IMR-90 (cell line): ENCODE results near the gene COX4I1. TPM values are rescaled to one million over a fixed set of nuclear protein-coding genes. Genes with fewer than 3 reads are reported as not detected.

Source experiments
- ATAC-seq: fragments of 200-7000 bp; cut with Tn5 transposase; 2 replicates; pipeline ENCODE4 v1.9.1; 2020; ENCODE audit warnings: low read depth, mild to moderate bottlenecking, moderate library complexity
- BruUV-seq: library from RNA; stranded (reverse); fragments of 400-500 nt; replicated peaks from 2 replicates; lab custom pipeline; 2021; lab: Mats Ljungman, UMichigan
- CTCF ChIA-PET: fragments of 300-600 bp; formaldehyde crosslinking; extraction: SDS; loops from one replicate; lab custom pipeline; 2021; ENCODE audit warnings: antibody characterized with exemption; lab: Yijun Ruan, JAX
- POLR2A ChIA-PET: fragments of 300-600 bp; sonication (Branson Sonifier 250); formaldehyde crosslinking; loops from one replicate; lab custom pipeline; 2022; ENCODE audit warnings: antibody characterized with exemption; ENCODE audit not compliant: unreplicated experiment; lab: Charles Lee
- DNase-seq: peaks from one replicate; pipeline ENCODE4 v3.0.0; 2013
- H2AFZ ChIP-seq: replicated peaks from 2 replicates; pipeline ENCODE3; 2013; ENCODE audit warnings: low read length, mild to moderate bottlenecking; ENCODE audit not compliant: poor library complexity
- H2AK5ac ChIP-seq: 2 replicates; pipeline ENCODE4 v1.6.1; 2013; ENCODE audit warnings: low read depth, low read length, inconsistent platforms
- H2AK9ac ChIP-seq: replicated peaks from 2 replicates; pipeline ENCODE3; 2013; ENCODE audit warnings: mild to moderate bottlenecking, low read depth, low read length, moderate library complexity; ENCODE audit not compliant: poor library complexity
- H2BK120ac ChIP-seq: 2 replicates; pipeline ENCODE4 v1.6.1; 2013; ENCODE audit warnings: low read depth, low read length, inconsistent platforms
- H2BK15ac ChIP-seq: 3 replicates; pipeline ENCODE4 v1.6.1; 2013; ENCODE audit warnings: low read depth, low read length, inconsistent platforms
- H2BK20ac ChIP-seq: 2 replicates; pipeline ENCODE4 v1.6.1; 2013; ENCODE audit warnings: low read depth, mild to moderate bottlenecking, inconsistent platforms, low read length, moderate library complexity
- H2BK5ac ChIP-seq: 2 replicates; pipeline ENCODE4 v1.6.1; 2013; ENCODE audit warnings: mild to moderate bottlenecking, low read depth, low read length, inconsistent platforms; ENCODE audit not compliant: poor library complexity, severe bottlenecking
- H3K14ac ChIP-seq: replicated peaks from 2 replicates; pipeline ENCODE4 v1.6.1; 2013; ENCODE audit warnings: low read depth, low read length, inconsistent platforms
- H3K18ac ChIP-seq: 2 replicates; pipeline ENCODE4 v1.6.1; 2013; ENCODE audit warnings: low read depth, low read length, control low read depth
- H3K23ac ChIP-seq: 2 replicates; pipeline ENCODE4 v1.6.1; 2013; ENCODE audit warnings: low read depth, low read length, inconsistent platforms
- H3K27ac ChIP-seq: 2 replicates; pipeline ENCODE4 v1.5.1; 2013; ENCODE audit warnings: mild to moderate bottlenecking, control low read depth, low read length; ENCODE audit not compliant: insufficient read depth
- H3K27me3 ChIP-seq: 2 replicates; pipeline ENCODE4 v1.6.1; 2013; ENCODE audit warnings: low read length; ENCODE audit not compliant: control insufficient read depth, insufficient read depth
- H3K36me3 ChIP-seq: 2 replicates; pipeline ENCODE4 v1.6.1; 2013; ENCODE audit warnings: low read length, mixed read lengths; ENCODE audit not compliant: control insufficient read depth, insufficient read depth
- H3K4ac ChIP-seq: 2 replicates; pipeline ENCODE4 v1.6.1; 2013; ENCODE audit warnings: low read depth, low read length, inconsistent platforms
- H3K4me1 ChIP-seq: 2 replicates; pipeline ENCODE4 v1.6.1; 2013; ENCODE audit warnings: low read length, mixed read lengths; ENCODE audit not compliant: control insufficient read depth, insufficient read depth
- H3K4me2 ChIP-seq: 2 replicates; pipeline ENCODE4 v1.6.1; 2013; ENCODE audit warnings: low read depth, mild to moderate bottlenecking, control low read depth, low read length, moderate library complexity
- H3K4me3 ChIP-seq: 2 replicates; pipeline ENCODE4 v1.5.1; 2013; ENCODE audit warnings: low read depth, mild to moderate bottlenecking, control low read depth, low read length, moderate library complexity; ENCODE audit not compliant: insufficient read depth
- H3K56ac ChIP-seq: 2 replicates; pipeline ENCODE4 v1.6.1; 2013; ENCODE audit warnings: low read length, inconsistent platforms; ENCODE audit not compliant: insufficient read depth; ENCODE audit errors: extremely low read depth
- H3K79me1 ChIP-seq, 2 experiments: 2 replicates each; pipeline ENCODE4 v1.6.1; 2013; ENCODE audit warnings: low read length in 2 of 2, inconsistent platforms in 1 of 2, low read depth in 1 of 2
- H3K9ac ChIP-seq: 2 replicates; pipeline ENCODE4 v1.6.1; 2013; ENCODE audit warnings: low read depth, low read length, control low read depth
- H3K9me1 ChIP-seq: 2 replicates; pipeline ENCODE4 v1.6.1; 2013; ENCODE audit warnings: low read length, inconsistent platforms; ENCODE audit not compliant: insufficient read depth
- H3K9me3 ChIP-seq: 2 replicates; pipeline ENCODE4 v1.6.1; 2013; ENCODE audit warnings: low read length; ENCODE audit not compliant: control insufficient read depth, insufficient read depth
- H4K20me1 ChIP-seq: 2 replicates; pipeline ENCODE4 v1.6.1; 2013; ENCODE audit warnings: low read length, inconsistent platforms; ENCODE audit not compliant: insufficient read depth
- H4K5ac ChIP-seq: 2 replicates; pipeline ENCODE4 v1.6.1; 2013; ENCODE audit warnings: mild to moderate bottlenecking, low read depth, low read length, control low read depth
- H4K8ac ChIP-seq, 2 experiments: 2 replicates each; pipeline ENCODE4 v1.6.1; 2013; ENCODE audit warnings: low read depth in 2 of 2, low read length in 2 of 2, control low read depth in 1 of 2, inconsistent platforms in 1 of 2
- H4K91ac ChIP-seq: 2 replicates; pipeline ENCODE4 v1.6.1; 2013; ENCODE audit warnings: low read depth, low read length, inconsistent platforms; ENCODE audit not compliant: insufficient read depth
- BHLHE40 ChIP-seq: fragments of 150-350 bp; IDR thresholded peaks from 2 replicates; pipeline ENCODE4 v1.6.1; 2016; ENCODE audit warnings: mild to moderate bottlenecking, low read depth, low read length
- CEBPB ChIP-seq: IDR thresholded peaks from 2 replicates; pipeline ENCODE4 v1.6.1; 2012; ENCODE audit warnings: low read depth, low read length, improper control_type of control experiment
- CHD1 ChIP-seq: IDR thresholded peaks from 2 replicates; pipeline ENCODE4 v1.6.1; 2012; ENCODE audit warnings: low read depth, low read length, improper control_type of control experiment
- CTCF ChIP-seq: conservative IDR thresholded peaks from 2 replicates; pipeline ENCODE4 v1.5.1; 2012; ENCODE audit warnings: mild to moderate bottlenecking, low read depth, low read length, improper control_type of control experiment
- MAFK ChIP-seq: IDR thresholded peaks from 2 replicates; pipeline ENCODE4 v1.6.1; 2012; ENCODE audit warnings: low read depth, low read length, improper control_type of control experiment
- MAZ ChIP-seq: IDR thresholded peaks from 2 replicates; pipeline ENCODE4 v1.6.1; 2012; ENCODE audit warnings: low read depth, mild to moderate bottlenecking, low read length, improper control_type of control experiment, moderate library complexity, borderline replicate concordance
- MXI1 ChIP-seq: IDR thresholded peaks from 2 replicates; pipeline ENCODE4 v1.6.1; 2012; ENCODE audit warnings: low read depth, mild to moderate bottlenecking, low read length, moderate library complexity, borderline replicate concordance
- NFE2L2 ChIP-seq: fragments of 150-350 bp; IDR thresholded peaks from 2 replicates; pipeline ENCODE4 v1.6.1; 2016; ENCODE audit warnings: low read depth, mild to moderate bottlenecking, low read length
- RAD21 ChIP-seq: IDR thresholded peaks from 2 replicates; pipeline ENCODE4 v1.6.1; 2012; ENCODE audit warnings: low read length, improper control_type of control experiment
- RCOR1 ChIP-seq: IDR thresholded peaks from 2 replicates; pipeline ENCODE4 v1.6.1; 2012; ENCODE audit warnings: mild to moderate bottlenecking, low read length, improper control_type of control experiment; ENCODE audit not compliant: insufficient replicate concordance
- RFX5 ChIP-seq: IDR thresholded peaks from 2 replicates; pipeline ENCODE4 v1.8.0; 2012; ENCODE audit warnings: low read depth, mild to moderate bottlenecking, low read length, moderate library complexity
- SMC3 ChIP-seq: fragments of 150-350 bp; IDR thresholded peaks from 2 replicates; pipeline ENCODE4 v1.6.1; 2016; ENCODE audit warnings: low read depth, mild to moderate bottlenecking, antibody characterized with exemption, low read length, moderate library complexity
- WGBS, 2 experiments: methylation state at CpG; one replicate each; pipeline versions ENCODE4 v1.1.5 to v1.1.7; 2013; ENCODE audit warnings: missing lambda C conversion rate in 2 of 2; ENCODE audit not compliant: insufficient read length in 1 of 2; ENCODE audit errors: extremely low coverage in 2 of 2; 5-methylcytosine and 5-hydroxymethylcytosine counted together
- dilution Hi-C: fragments of 300-500 bp; cut with HindIII; formaldehyde crosslinking; loops from one replicate; pipeline ENCODE4 v1.14.3; 2018; ENCODE audit warnings: low sequenced_read_pairs; ENCODE audit not compliant: unreplicated experiment
- in situ Hi-C: fragments of 300-500 bp; cut with MboI; formaldehyde crosslinking; loops from 3 replicates; pipeline ENCODE4 v1.14.3; 2019; ENCODE audit warnings: low sequenced_read_pairs, inconsistent platforms, mixed read lengths
- intact Hi-C: fragments of 100-400 bp; cut with micrococcal nuclease; formaldehyde crosslinking; loops from 2 replicates; pipeline ENCODE4 v1.10.0; 2022
- polyA plus RNA-seq, 3 experiments: library from polyadenylated mRNA; depleted of rRNA; stranded (reverse); fragments of >200 nt; gene quantifications; 2 replicates each; pipeline ENCODE4 v1.2.3, GENCODE V29; 2012; ENCODE audit warnings: low replicate concordance in 1 of 3
- total RNA-seq: library from RNA; depleted of rRNA; stranded (reverse); fragments of >200 nt; gene quantifications from 2 replicates; pipeline ENCODE4 v1.2.3, GENCODE V29; 2012
- TF ChIP-seq, protein P1 (sequence below): fragments of 150-350 bp; IDR thresholded peaks from 2 replicates; pipeline ENCODE4 v1.6.1; 2016; ENCODE audit warnings: low read depth, mild to moderate bottlenecking, low read length, moderate library complexity, borderline replicate concordance
- TF ChIP-seq, protein P2 (sequence below): fragments of 150-350 bp; IDR thresholded peaks from 2 replicates; pipeline ENCODE4 v1.6.1; 2017; ENCODE audit warnings: mild to moderate bottlenecking, antibody characterized with exemption, low read length, low read depth

The COX4I1 gene
- total and polyA plus RNA-seq, 2 of the 4 experiments (the other 2 are of a cell fraction), result 397 to 700 TPM

- Histone ChIP-seq H2AK5ac (no peak overlapping the region), H3K9me1 (0 out of 2 replicates have a peak, but pooled peaks cover 6% of the 10 kb centered on the region), H2AK9ac (no peak overlapping the region), H2BK120ac (no peak overlapping the region), H4K5ac (no peak overlapping the region), H3K36me3 (no peaks in the 10 kb centered on the region), H3K18ac (no peak overlapping the region), H4K91ac (no peak overlapping the region), H4K20me1 (no peaks in the 10 kb centered on the region), H3K23ac (no peak overlapping the region), H3K27ac (no peak overlapping the region), H2BK5ac (no peak overlapping the region), H2BK20ac (no peak overlapping the region), H3K27me3 (peaks cover 25% of the 10 kb centered on the region), H3K14ac (no peak overlapping the region), H3K4me2 (no peak overlapping the region), H3K4me1 (peaks cover 3% of the 10 kb centered on the region; the same call in 1 of the 2 replicates), H4K8ac (no peak overlapping the region), H2BK15ac (no peak overlapping the region), H2AFZ (no peak overlapping the region), H3K9ac (no peak overlapping the region), H3K79me1 (no peaks in the 10 kb centered on the region), H3K9me3 (no peaks in the 10 kb centered on the region), H3K4ac (no peak overlapping the region), H3K56ac (no peak overlapping the region), H3K4me3 (no peak overlapping the region)
- no peak for ATAC-seq
- CTCF ChIA-PET, result interaction anchor here (0.7 to 2.8 kb wide), 8 partner anchors 164 to 195 kb away, joined by 3 to 19 read pairs (median 6); no protein-coding TSS in a partner anchor
- in situ Hi-C loops, result loop anchor here (5.0 to 25.0 kb wide), 4 partner anchors 164 to 697 kb away; no protein-coding TSS in a partner anchor
- intact Hi-C loops, result loop anchor here (1.0 to 5.0 kb wide), 4 partner anchors 167 to 697 kb away; no protein-coding TSS in a partner anchor
- BruUV-seq, result no TSS peak
- DNase-seq, result no peak
- POLR2A ChIA-PET, result no interaction called here
- dilution Hi-C loops, result no loop called here
- 71% methylated on average over 10 of the region's 22 CpGs; no CpG with 5 or more reads in 1 of the 2 experiments for WGBS, 2 experiments
- TF ChIP-seq MXI1 (no peak), RFX5 (no peak), MAFK (no peak), RAD21 (no peak), CTCF (no peak), RCOR1 (no peak), SMC3 (no peak), MAZ (no peak), CEBPB (no peak), BHLHE40 (no peak), CHD1 (no peak), NFE2L2 (no peak)
- TF ChIP-seq, protein P1, sequence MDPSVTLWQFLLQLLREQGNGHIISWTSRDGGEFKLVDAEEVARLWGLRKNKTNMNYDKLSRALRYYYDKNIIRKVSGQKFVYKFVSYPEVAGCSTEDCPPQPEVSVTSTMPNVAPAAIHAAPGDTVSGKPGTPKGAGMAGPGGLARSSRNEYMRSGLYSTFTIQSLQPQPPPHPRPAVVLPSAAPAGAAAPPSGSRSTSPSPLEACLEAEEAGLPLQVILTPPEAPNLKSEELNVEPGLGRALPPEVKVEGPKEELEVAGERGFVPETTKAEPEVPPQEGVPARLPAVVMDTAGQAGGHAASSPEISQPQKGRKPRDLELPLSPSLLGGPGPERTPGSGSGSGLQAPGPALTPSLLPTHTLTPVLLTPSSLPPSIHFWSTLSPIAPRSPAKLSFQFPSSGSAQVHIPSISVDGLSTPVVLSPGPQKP, result no peak
- TF ChIP-seq, protein P2, sequence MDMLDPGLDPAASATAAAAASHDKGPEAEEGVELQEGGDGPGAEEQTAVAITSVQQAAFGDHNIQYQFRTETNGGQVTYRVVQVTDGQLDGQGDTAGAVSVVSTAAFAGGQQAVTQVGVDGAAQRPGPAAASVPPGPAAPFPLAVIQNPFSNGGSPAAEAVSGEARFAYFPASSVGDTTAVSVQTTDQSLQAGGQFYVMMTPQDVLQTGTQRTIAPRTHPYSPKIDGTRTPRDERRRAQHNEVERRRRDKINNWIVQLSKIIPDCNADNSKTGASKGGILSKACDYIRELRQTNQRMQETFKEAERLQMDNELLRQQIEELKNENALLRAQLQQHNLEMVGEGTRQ, result no peak
These were observed 21.3 kb downstream of the COX4I1 start for GRCh38 chr16:85820604-85821372.
